Neuronal stem cell (in vitro differentiated cells): ENCODE data around the gene RAB13.

ENCODE experiments used
- DNase-seq: peaks from one replicate; pipeline ENCODE4 v3.0.0-alpha.2; 2013; ENCODE audit warnings: low spot score
- H2AFZ ChIP-seq: one replicate; pipeline ENCODE4 v1.6.1; 2013; ENCODE audit warnings: mild to moderate bottlenecking, low read length, inconsistent platforms
- H2AK5ac ChIP-seq: 2 replicates; pipeline ENCODE4 v1.6.1; 2013; ENCODE audit warnings: low read depth, mild to moderate bottlenecking, inconsistent platforms, low read length, moderate library complexity, mixed read lengths
- H2BK120ac ChIP-seq: 2 replicates; pipeline ENCODE4 v1.6.1; 2013; ENCODE audit warnings: low read depth, mild to moderate bottlenecking, inconsistent platforms, low read length, moderate library complexity, mixed read lengths
- H2BK12ac ChIP-seq: one replicate; pipeline ENCODE4 v1.6.1; 2013; ENCODE audit warnings: low read length, inconsistent platforms
- H2BK15ac ChIP-seq: 2 replicates; pipeline ENCODE4 v1.6.1; 2013; ENCODE audit warnings: mild to moderate bottlenecking, low read length, inconsistent platforms, mixed read lengths
- H2BK5ac ChIP-seq: one replicate; pipeline ENCODE4 v1.6.1; 2013; ENCODE audit warnings: inconsistent platforms, mild to moderate bottlenecking, low read length, moderate library complexity
- H3K14ac ChIP-seq: one replicate; pipeline ENCODE4 v1.6.1; 2013; ENCODE audit warnings: low read length, inconsistent platforms
- H3K18ac ChIP-seq: 2 replicates; pipeline ENCODE4 v1.6.1; 2013; ENCODE audit warnings: low read length, inconsistent platforms
- H3K23ac ChIP-seq: 2 replicates; pipeline ENCODE4 v1.6.1; 2013; ENCODE audit warnings: low read depth, mild to moderate bottlenecking, mixed read lengths, low read length, inconsistent platforms; ENCODE audit not compliant: poor library complexity
- H3K27ac ChIP-seq: replicated peaks from 3 replicates; pipeline ENCODE4 v1.5.1; 2013; ENCODE audit warnings: low read length, inconsistent platforms
- H3K27me3 ChIP-seq, 3 experiments: 2 replicates each; pipeline ENCODE4 v1.6.1; 2013; ENCODE audit warnings: low read length in 3 of 3, mild to moderate bottlenecking in 2 of 3, inconsistent platforms in 1 of 3, low read depth in 1 of 3, mixed read lengths in 1 of 3, moderate library complexity in 1 of 3; ENCODE audit not compliant: control insufficient read depth in 3 of 3, insufficient read depth in 3 of 3
- H3K36me3 ChIP-seq, 2 donors: replicated peaks in 1 of 2; 2 replicates each; pipeline ENCODE4 v1.6.1; 2013; ENCODE audit warnings: low read length in 2 of 2; ENCODE audit not compliant: control insufficient read depth in 2 of 2, insufficient read depth in 2 of 2
- H3K4ac ChIP-seq: 2 replicates; pipeline ENCODE4 v1.6.1; 2013; ENCODE audit warnings: inconsistent platforms, mild to moderate bottlenecking, low read length, moderate library complexity
- H3K4me1 ChIP-seq, 2 donors: 1 replicate in 1 of 2; 2 replicates in 1 of 2; pipeline ENCODE4 v1.6.1; 2013; ENCODE audit warnings: low read length in 2 of 2, low read depth in 1 of 2; ENCODE audit not compliant: control insufficient read depth in 2 of 2, insufficient read depth in 1 of 2
- H3K4me2 ChIP-seq: one replicate; pipeline ENCODE4 v1.6.1; 2013; ENCODE audit warnings: mild to moderate bottlenecking, low read length, inconsistent platforms; ENCODE audit not compliant: insufficient read depth, poor library complexity, severe bottlenecking
- H3K4me3 ChIP-seq, 2 donors: 2 replicates each; pipeline ENCODE4 v1.5.1; 2013; ENCODE audit warnings: low read length in 2 of 2, mild to moderate bottlenecking in 2 of 2, inconsistent platforms in 1 of 2, moderate library complexity in 1 of 2
- H3K79me1 ChIP-seq: one replicate; pipeline ENCODE4 v1.6.1; 2013; ENCODE audit warnings: low read depth, mild to moderate bottlenecking, inconsistent platforms, low read length, moderate library complexity
- H3K9ac ChIP-seq: one replicate; pipeline ENCODE4 v1.6.1; 2013; ENCODE audit warnings: mild to moderate bottlenecking, low read depth, low read length, inconsistent platforms; ENCODE audit not compliant: poor library complexity
- H3K9me3 ChIP-seq, 2 donors: replicated peaks in 1 of 2; 2 replicates each; pipeline versions ENCODE3 to v1.6.1; 2013; ENCODE audit warnings: low read length in 2 of 2, mild to moderate bottlenecking in 2 of 2, inconsistent platforms in 1 of 2, low read depth in 1 of 2, mixed read lengths in 1 of 2, moderate library complexity in 1 of 2; ENCODE audit not compliant: control insufficient read depth in 2 of 2, insufficient read depth in 1 of 2
- H4K8ac ChIP-seq: one replicate; pipeline ENCODE4 v1.6.1; 2013; ENCODE audit warnings: low read depth, mild to moderate bottlenecking, inconsistent platforms, low read length, moderate library complexity
- H4K91ac ChIP-seq: one replicate; pipeline ENCODE4 v1.6.1; 2013; ENCODE audit warnings: low read length, low read depth, mild to moderate bottlenecking, inconsistent platforms; ENCODE audit not compliant: poor library complexity
- WGBS, 2 donors: extraction: QIAGEN DNeasy Blood & Tissue Kit; methylation state at CpG; one replicate each; pipeline ENCODE4 v1.1.7; 2013; ENCODE audit warnings: missing lambda C conversion rate in 2 of 2, mixed read lengths in 1 of 2; ENCODE audit not compliant: insufficient read length in 2 of 2, insufficient replicate concordance in 1 of 2; ENCODE audit errors: extremely low coverage in 2 of 2; 5-methylcytosine and 5-hydroxymethylcytosine counted together

Gene RAB13

DNA sequence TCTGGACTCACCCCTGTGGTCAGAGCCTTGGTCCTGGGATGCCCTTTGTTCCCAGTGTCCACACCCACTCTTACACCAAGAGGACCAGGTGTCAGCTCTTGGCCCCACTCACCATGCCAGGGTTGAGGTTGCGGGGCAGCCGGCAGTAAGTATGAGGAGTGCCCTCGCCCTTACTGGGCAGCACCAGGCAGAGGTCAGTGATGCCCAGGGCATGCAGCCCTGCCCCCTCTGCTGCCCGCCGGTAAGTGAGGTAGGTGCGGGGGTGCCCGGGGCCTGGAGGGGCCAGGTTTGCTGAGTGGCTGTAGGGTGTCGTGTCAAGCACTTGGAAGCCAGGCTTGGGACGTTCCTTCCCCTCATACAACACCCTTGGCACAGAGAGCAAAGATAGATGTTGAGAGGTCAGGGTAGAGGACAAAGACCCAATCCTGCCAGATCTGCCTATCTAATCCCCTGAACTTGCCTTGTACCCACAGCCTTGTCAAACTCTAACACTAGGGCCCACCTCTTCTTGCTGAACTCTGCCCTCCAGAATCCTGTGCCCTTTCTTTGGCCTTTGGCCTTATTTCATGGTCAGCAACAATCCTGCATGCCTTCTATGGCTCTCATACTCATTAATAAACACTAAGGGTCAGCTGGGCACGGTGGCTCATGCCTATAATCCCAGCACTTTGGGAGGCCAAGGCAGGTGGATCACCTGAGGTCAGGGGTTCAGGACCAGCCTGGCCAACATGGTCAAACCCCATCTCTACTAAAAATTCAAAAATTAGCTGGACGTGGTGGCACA, 43.2 kb downstream of the RAB13 start:
- DNase-seq: no peak
- no peak overlapping the region for H2BK5ac ChIP-seq
- H3K36me3 ChIP-seq: peaks cover 3 to 73% of the 10 kb centered on the region in 2 donors
- H3K14ac ChIP-seq: no peak overlapping the region
- no peak overlapping the region for H3K4ac ChIP-seq
- H4K8ac ChIP-seq: no peak overlapping the region
- peak overlapping the region in 1 of 2 donors; percentile 4 for H3K4me3 ChIP-seq
- H3K9me3 ChIP-seq: no peaks in the 10 kb centered on the region
- no peak overlapping the region for H3K27ac ChIP-seq
- no peak overlapping the region for H3K23ac ChIP-seq
- peaks cover 4% of the 10 kb centered on the region for H3K79me1 ChIP-seq
- H2BK12ac ChIP-seq: no peak overlapping the region
- no peak overlapping the region for H2AFZ ChIP-seq
- no peak overlapping the region for H2BK15ac ChIP-seq
- H2BK120ac ChIP-seq: no peak overlapping the region
- H3K27me3 ChIP-seq: peaks cover 0 to 3% (median 0%) of the 10 kb centered on the region in 3 experiments
- peaks cover 7 to 13% of the 10 kb centered on the region in 2 donors for H3K4me1 ChIP-seq
- no peak overlapping the region for H3K9ac ChIP-seq
- H4K91ac ChIP-seq: no peak overlapping the region
- H3K18ac ChIP-seq: no peak overlapping the region
- no CpG with 5 or more reads among the region's 11 CpGs for WGBS, 2 donors
- no peak overlapping the region for H2AK5ac ChIP-seq
- H3K4me2 ChIP-seq: no peak overlapping the region

DNA sequence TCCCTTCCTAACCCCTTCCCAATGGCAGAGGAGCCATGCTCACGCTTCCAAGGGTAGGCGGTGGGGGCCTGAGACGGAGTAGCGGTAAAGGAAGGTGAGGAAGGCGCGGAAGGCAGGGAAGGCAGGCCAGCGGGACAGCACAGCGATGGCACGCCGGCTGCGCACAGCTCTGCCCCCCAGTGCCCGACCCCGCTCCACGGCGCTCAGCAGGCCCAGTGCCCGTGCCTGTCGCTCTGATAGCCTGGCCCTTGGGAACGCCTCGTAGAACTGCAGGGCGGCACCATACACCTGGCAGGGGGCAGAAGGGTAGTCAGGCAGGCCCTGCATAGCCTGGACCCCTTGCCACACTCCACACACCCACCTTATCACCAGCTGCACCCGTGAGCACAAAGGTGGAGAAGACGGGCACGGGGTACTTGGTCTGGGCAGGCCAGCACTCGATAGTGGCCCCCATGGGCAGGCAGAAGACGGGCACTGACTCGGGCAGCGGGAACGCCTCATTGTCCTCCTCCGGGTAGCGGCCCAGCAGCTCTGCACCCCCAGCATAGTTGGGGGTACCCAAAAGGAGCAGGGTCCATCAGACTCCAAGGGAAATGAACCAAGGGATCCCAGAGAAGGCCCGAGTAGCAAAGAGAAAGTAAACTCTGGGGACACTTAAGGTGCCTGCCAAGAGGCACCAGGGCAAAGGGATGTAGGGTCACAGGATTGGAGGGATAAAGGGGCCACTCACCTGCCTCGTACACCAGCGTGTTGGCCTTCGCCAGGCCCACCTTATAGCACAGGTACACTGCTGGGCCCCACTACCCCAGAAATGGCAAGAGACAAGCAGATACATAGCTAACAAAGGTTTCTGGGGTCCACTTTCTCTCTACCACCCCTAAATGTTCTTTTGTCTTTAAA, 44.1 kb downstream of the RAB13 start:
- no peak overlapping the region for H3K4me3 ChIP-seq
- DNase-seq: no peak
- H3K18ac ChIP-seq: no peak overlapping the region
- H3K4ac ChIP-seq: no peak overlapping the region
- H2AK5ac ChIP-seq: no peak overlapping the region
- no peak overlapping the region for H2BK15ac ChIP-seq
- WGBS, 2 donors: no CpG with 5 or more reads among the region's 34 CpGs
- H2BK12ac ChIP-seq: peak overlapping the region; percentile 73
- H4K91ac ChIP-seq: no peak overlapping the region
- peak overlapping the region; percentile 98 for H3K14ac ChIP-seq
- H3K27me3 ChIP-seq: peaks cover 0 to 3% (median 0%) of the 10 kb centered on the region in 3 experiments
- no peak overlapping the region for H2BK120ac ChIP-seq
- H2BK5ac ChIP-seq: peak overlapping the region; percentile 53
- no peak overlapping the region for H3K4me2 ChIP-seq
- peaks cover 4% of the 10 kb centered on the region for H3K79me1 ChIP-seq
- H3K36me3 ChIP-seq: peaks cover 4 to 76% of the 10 kb centered on the region in 2 donors
- peak overlapping the region; percentile 82 for H4K8ac ChIP-seq
- no peak overlapping the region for H2AFZ ChIP-seq
- H3K23ac ChIP-seq: peak overlapping the region; percentile 73
- H3K27ac ChIP-seq: no peak overlapping the region
- peaks cover 7 to 13% of the 10 kb centered on the region in 2 donors for H3K4me1 ChIP-seq
- peak overlapping the region; percentile 68 for H3K9ac ChIP-seq
- H3K9me3 ChIP-seq: no peaks in the 10 kb centered on the region

DNA sequence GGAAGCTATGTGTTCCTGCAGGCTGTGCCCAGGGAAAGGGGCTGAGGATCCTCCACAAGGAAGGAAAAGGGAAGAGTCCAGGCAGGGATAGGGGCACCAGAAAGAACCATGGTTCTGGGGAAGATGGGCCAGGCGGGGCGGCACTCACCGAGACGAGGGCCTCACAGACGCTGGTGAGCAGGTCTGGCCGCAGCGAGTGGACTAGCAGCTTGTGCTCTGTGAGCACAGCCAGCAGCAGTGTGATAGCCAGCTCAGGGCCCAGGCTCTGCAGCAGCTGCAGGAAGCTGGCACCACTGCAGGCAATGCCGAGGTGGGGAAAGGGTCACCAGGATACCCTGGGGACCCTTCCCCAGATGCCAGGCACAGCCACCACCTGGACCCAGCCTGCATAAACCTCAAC, 45.4 kb downstream of the RAB13 start:
- Histone ChIP-seq H3K27me3 (peaks cover 0 to 3% (median 0%) of the 10 kb centered on the region in 3 experiments), H2BK5ac (no peak overlapping the region), H3K36me3 (peaks cover 9 to 88% of the 10 kb centered on the region in 2 donors), H3K79me1 (peaks cover 2% of the 10 kb centered on the region), H3K4me2 (no peak overlapping the region), H2BK12ac (no peak overlapping the region), H3K27ac (no peak overlapping the region), H3K9ac (no peak overlapping the region), H3K4me1 (peaks cover 5 to 10% of the 10 kb centered on the region in 2 donors), H2BK15ac (no peak overlapping the region), H4K8ac (no peak overlapping the region), H3K23ac (peak overlapping the region; percentile 50), H2BK120ac (no peak overlapping the region), H4K91ac (no peak overlapping the region), H3K4me3 (no peak overlapping the region), H3K4ac (peak overlapping the region; percentile 17), H3K9me3 (no peaks in the 10 kb centered on the region), H2AK5ac (no peak overlapping the region), H3K18ac (no peak overlapping the region), H2AFZ (no peak overlapping the region), H3K14ac (peak overlapping the region; percentile 49)
- WGBS, 2 donors: no CpG with 5 or more reads among the region's 8 CpGs
- DNase-seq: no peak

DNA sequence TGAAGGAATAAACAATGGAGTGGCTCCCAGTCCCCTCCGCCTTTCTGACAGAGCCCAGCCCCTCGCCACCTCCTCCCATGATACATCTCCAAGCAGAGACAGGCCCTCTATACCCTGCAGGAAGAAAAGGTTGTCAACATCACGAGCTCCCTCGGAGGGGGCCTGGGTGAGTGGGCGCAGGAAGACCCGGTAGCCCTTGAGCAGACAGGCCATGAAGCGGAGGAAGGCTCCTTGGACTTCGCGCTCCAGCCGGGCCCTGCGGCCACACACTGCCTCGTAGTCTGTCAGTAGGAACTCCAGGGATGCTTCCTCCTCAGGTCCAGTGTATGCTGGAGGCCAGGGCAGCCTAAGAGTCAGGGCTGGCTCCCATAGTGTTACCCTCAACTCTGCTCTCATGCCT, 46.7 kb downstream of the RAB13 start:
- H3K4ac ChIP-seq: no peak overlapping the region
- H2AK5ac ChIP-seq: no peak overlapping the region
- H3K4me3 ChIP-seq: no peak overlapping the region
- H3K27ac ChIP-seq: no peak overlapping the region
- no peak overlapping the region for H3K18ac ChIP-seq
- no peaks in the 10 kb centered on the region for H3K4me1 ChIP-seq
- H2BK5ac ChIP-seq: no peak overlapping the region
- H3K9ac ChIP-seq: peak overlapping the region; percentile 25
- H3K14ac ChIP-seq: no peak overlapping the region
- H3K79me1 ChIP-seq: peaks cover 2% of the 10 kb centered on the region
- no peak overlapping the region for H3K4me2 ChIP-seq
- DNase-seq: no peak
- no CpG with 5 or more reads among the region's 12 CpGs for WGBS, 2 donors
- no peaks in the 10 kb centered on the region for H3K9me3 ChIP-seq
- H2BK120ac ChIP-seq: no peak overlapping the region
- no peak overlapping the region for H2AFZ ChIP-seq
- H2BK12ac ChIP-seq: no peak overlapping the region
- H3K27me3 ChIP-seq: no peaks in the 10 kb centered on the region
- no peak overlapping the region for H2BK15ac ChIP-seq
- H4K91ac ChIP-seq: no peak overlapping the region
- no peak overlapping the region for H4K8ac ChIP-seq
- no peak overlapping the region for H3K23ac ChIP-seq
- peaks cover 11 to 91% of the 10 kb centered on the region in 2 donors for H3K36me3 ChIP-seq
